Pulmonary artery endothelial cell (primary cell): ENCODE results near the gene BRD9. TPM values are rescaled to one million over a fixed set of nuclear protein-coding genes. Genes with fewer than 3 reads are reported as not detected.
"Not testable (repeated sequence)": the region's sequence is repeated elsewhere in the genome, so short reads cannot be mapped to it uniquely, and the experiment has no call there.

Experiments
- DNase-seq: peaks from one replicate; pipeline ENCODE4 v3.0.0-alpha.2; 2011; ENCODE audit warnings: low read depth, low spot score
- total RNA-seq: library from RNA; depleted of rRNA; stranded (reverse); fragments of >200 nt; gene quantifications from 2 replicates; pipeline ENCODE4 v1.2.3, GENCODE V29; 2014

The BRD9 gene
- total RNA-seq, 1 donor from 2014 or later: 50.6 TPM

DNA sequence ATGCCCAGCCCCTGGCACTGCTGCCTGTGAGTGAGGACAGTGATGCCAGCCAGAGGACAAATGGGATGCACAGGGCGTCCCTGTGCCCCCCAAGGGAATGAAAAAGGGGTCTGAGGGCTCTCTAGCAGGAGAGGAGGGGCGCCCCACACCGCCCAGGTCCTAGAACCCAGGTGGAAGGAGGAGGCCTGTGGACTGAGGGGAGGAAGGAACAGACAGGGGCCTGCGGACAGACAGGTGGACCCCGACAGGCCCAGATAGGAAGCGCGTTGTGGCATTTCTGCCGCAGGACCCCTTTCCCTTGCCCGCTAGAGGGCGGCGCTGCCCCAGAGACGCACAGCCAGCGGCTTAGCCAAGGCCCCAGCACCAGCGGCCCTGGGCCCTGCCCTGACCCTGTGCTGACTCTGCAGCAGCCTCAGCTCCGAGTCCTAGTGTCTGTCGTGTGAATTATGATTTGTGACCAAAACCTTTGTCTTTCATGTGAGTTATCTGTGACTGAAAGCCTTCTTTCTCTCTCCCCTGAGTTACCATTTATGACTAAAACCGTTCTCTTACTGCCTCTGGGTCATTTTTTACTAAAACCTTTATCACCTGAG lies 30.8 kb upstream of the BRD9 start:
- DNase-seq: no peak

DNA sequence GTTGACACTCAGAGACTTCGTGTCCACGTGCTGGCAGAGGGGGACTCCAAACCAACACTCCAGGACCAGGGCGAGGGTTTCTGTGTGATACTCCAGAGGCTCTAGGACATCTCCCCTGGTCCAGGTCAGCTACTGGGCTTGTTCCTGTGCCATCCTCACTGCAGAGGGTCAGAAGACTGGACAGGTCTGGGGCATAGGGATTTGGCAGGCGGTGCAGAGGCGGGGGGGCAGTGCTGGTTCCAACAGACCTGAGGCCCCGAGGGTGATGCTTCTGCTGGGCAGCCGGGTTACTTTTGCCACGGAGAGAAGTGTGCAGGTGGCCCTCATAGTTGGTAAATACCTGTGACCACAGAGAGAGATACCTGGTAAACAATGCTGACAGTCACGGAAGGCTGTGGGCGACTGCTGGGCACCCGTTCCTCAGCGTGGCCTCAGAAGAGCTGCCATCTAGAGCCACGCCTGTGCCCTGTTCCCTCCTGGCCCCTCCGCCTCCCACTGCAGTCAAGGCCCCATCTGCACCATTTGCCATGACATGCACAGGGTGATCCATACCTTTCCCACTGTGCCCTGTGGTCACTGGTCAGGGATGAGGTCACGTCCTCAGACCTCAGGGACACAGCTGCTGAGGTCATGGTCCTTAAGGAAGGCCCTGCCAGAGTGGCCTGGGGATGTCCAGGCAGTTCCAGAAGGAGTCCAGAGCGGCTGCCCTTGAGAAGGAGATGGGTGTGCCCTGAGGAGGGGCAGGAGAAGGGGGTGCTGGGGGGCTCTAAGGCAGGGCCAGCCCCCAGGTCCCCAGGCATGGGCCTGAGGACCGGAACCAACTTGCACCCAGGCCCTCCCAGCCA lies 30.1 kb upstream of the BRD9 start:
- DNase-seq: no peak

DNA sequence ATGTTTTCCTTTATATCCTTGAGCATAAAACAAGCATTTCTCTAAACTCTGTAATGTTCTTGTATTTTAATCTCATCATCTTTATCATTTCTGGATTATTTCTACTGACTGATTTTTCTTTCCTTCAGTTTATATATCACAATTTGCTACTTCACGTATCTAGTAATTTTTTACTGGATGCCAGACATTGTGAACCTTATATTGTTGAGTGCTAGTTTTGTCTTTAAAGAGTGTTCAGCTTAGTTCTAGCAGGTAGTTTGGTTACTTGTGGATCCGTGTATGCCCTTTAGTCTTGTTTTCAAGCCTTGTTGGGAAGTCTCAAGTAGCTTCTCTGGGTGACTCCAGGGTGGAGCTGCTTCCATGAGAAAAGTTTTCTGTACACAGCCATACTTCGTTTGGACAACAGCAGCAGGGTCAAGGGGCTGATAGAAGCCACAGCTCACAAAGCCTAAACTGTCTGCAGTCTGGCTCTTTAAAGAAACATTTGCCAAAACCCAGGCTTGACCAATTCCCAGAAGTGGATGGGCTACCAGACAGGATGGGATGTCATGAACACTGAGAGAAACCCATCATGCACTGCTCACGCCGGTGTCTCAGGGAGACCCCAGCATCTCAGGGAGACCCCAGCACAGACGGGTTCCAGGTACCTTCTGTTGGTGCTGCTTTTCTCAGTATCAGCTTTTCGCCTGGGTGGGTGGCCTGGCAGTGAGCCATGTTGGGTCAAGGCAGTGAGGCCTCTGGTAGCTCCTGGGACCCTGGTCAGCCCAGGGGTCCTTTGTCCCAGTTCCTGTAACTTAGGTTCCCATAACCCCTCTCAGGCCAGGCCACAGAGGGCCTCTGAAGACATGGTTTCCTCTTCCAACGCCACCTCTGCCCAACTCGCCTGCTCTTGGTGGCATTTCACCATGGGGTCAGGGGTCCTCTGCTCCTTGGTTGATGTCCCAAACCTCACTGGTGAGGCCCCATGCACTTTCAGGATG lies 29.1 kb upstream of the BRD9 start:
- no peak for DNase-seq

DNA sequence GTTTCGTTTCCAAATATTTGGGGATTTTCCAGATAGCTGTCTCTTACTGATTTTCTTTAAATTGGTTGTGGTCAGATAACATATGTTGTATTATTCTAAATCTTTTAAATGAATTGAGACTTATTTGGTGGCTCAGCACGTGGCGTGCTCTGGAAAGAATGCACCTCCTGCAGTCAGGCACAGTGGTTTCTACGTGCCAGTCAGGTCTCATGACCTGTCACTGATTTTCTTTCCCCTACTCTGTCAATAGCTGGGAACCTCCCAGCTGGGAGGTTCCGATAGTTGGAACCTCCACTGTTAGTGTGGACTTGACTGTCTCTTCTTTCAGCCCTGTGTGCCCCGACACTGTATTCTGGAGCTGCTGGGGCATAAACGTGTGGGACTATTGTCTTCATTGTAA lies 27.7 kb upstream of the BRD9 start:
- DNase-seq: no peak

DNA sequence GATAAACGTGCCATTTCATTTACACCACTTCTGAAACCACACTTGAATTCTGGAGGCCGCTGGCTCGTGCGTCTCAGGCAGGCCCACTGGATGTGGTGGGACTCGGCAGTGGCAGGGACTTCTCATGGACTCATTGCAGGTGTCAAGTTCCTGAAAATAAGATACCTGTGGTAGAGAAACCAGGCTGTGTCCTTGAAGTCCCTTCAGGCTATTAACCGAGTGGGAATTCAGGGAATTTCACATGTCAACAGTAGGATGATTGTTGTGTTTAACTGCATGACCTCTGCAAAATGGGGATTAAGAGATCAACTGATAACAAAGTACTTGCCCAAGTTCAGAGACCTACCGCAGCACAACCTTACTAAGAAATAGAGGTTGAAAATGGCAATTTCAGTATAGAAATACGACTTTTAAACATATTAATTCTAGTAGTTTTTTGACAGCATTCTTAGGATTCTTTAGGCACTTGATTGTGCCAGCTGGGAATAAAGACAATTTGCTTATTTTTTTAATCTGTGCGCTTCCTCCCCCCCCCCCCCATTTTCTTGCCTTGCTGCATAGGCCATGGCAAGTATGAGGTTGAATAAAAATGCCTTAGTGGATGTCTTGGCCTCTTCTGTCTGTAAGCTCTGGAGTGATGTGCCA lies 26.9 kb upstream of the BRD9 start:
- no peak for DNase-seq

DNA sequence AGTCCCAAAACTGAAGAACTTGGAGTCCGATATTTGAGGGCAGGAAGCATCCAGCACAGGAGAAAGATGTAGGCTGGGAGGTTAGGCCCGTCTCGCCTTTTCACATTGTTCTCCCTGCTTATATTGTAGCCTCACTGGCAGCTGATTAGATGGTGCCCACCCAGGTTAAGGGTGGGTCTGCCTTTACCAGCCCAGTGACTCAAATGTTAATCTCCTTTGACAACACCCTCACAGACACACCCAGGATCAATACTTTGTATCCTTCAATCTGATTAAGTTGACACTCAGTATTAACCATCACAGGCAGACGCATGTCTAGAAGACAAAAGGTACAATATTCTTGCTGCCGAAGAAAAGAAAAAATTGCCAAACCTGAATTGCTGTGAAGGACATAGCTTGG lies 26.1 kb upstream of the BRD9 start:
- not testable (repeated sequence) for DNase-seq

DNA sequence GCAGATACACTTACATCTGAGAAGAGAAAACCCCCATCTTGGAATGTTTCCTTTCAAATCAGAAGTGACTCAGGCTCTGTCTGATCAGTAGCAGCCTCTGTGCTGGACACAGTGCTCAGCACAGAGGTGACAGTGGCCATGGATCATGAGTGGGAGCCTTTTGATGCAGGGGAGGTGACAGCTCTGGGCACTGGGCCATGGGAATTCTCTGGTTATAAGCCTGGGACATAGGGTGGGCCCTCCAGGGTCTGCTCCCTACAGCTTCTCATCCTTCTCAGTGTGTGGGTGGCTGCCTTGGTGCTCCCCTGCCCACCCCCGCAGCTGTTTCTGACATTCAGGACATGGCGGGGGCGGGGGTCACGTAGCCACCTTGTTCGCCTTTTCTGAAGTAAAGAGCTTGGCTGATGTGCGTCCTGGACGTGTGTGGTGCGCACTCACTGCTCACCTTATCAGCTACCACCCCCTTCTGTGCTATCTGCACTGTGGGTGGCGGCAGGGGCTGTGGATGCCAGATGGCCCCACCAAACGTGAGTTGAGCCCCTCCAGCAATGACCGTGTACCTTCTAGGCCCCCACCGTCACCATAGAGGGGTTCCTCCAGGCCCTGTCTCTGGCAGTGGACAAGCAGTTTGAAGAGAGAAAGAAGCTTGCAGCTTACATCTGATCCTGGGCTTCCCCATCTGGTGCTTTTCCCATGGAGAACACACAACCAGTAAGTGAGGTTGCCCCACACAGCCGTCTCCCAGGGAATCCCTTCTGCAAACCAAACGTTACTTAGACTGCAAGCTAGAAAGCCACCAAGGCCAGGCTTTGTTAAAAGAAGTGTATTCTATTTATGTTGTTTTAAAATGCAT lies 24.1 kb upstream of the BRD9 start:
- DNase-seq: no peak

DNA sequence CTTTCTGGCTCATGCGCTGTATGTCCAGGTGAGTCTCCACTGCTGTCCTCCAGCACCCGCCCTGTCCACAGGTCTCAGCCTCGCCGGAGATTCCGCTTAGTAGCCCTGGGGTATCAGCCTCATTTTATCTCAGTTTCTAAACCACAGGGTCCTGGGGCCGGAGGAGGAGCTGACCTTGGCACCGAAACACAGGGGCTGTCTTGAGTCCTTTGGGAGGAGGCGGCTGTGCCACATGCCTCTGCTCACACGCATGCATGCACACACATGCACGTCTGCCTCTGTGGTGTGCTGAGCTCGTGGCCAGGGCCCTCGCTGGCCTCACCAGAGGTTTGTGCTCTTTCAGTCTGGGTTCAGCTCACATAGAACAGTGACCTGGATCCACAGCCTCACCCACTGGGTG lies 23.3 kb upstream of the BRD9 start:
- no peak for DNase-seq

DNA sequence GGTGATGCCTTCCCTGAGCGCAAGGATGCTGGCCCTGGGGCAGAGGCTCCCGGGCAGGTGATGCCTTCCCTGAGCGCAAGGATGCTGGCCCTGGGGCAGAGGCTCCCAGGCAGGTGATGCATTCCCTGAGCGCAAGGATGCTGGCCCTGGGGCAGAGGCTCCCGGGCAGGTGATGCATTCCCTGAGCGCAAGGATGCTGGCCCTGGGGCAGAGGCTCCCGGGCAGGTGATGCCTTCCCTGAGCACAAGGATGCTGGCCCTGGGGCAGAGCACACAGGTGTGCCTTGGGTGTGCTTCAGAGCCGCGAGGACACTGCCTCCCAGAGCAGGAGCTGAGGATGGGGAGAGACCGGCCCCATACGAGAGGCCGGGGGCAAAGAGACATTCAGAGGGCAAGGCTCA lies 22.7 kb upstream of the BRD9 start:
- not testable (repeated sequence) for DNase-seq

DNA sequence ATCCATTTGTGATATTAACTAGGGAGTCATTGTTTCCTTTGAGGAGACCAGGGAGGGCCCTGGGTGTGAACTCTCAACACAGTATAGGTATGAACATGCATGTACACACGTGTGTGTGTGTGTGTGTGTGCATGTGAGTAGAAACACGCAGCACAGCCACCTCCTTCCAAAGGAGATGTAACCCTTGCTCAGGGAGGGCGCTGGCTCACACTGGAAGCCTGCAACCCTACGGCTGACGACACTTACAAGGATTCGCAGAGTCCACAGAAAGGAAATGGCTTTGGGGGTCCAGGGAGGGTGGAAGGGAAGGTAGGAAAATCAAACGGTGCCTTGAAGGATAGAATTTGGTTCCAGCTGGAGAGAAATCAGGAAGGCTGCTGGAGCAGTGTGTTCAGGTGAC lies 22.0 kb upstream of the BRD9 start:
- no peak for DNase-seq

DNA sequence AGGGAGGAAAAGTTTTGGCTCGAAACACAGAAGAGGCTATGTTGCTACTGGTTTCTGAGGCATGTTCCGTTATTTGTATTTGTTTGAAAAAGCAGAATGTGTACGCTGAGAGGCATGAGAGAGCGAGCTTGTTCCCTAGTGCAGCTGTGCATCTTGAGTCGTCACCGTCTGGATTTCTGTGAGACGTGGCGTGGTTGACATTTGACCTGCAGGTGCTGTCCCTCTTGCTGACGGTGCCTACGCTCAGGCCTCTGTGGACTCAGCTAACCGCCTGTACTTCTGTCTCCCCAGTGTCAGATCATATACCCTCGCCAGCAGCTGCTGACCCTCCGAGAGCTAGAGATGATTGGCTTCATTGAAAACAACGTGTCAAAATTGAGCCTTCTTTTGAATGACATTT lies 21.6 kb upstream of the BRD9 start:
- no peak for DNase-seq

DNA sequence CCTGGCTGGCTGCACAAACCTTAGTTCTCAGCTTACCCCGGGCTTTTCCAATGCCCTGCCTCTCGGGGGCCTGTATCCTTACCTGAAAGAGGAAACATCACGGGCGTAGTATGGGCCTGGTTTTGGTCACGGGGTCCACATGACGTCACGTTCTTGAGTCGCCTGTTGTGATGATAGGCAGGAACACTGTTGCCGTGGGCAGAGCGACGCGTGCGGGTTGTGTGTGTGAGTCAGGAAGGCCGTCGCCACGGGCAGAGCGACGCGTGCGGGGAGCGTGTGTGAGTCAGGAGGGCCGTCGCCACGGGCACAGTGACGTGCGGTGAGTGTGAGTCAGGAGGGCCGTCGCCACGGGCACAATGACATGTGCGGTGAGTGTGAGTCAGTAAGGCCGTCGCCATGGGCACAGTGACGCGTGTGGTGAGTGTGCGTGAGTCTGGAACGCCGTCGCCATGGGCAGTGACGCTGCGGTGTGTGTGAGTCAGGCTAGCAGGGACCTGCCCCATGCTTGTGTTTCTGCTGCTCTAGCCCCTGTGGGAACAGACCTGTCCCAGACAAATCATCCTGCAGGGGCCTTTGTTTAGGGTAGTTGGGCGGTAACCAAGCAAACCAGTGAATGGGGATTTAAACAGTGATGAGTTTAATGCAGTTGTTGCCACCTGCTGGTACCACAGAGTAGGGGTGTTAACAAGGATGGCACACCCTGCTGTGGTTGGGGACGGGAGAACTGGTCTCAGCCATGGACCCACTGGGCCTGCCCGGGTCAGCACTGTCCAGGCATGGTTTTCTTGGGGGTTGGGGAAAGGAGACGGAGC lies 19.9 kb upstream of the BRD9 start:
- peak; percentile 66 for DNase-seq

DNA sequence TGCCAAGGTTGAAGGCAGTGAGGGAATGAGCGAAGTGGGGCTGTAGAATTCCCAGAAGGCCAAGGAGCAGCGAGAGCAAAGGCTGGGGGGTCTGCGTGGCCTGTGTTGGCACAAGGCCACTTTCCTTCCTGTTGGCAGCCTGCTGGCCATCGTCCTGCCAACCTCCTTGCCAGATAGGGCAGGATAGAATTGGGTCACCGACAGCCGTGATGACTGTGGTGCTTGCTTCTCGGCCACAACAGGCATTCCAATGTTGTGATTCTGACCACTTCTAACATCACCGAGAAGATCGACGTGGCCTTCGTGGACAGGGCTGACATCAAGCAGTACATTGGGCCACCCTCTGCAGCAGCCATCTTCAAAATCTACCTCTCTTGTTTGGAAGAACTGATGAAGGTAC lies 19.0 kb upstream of the BRD9 start:
- DNase-seq: no peak

DNA sequence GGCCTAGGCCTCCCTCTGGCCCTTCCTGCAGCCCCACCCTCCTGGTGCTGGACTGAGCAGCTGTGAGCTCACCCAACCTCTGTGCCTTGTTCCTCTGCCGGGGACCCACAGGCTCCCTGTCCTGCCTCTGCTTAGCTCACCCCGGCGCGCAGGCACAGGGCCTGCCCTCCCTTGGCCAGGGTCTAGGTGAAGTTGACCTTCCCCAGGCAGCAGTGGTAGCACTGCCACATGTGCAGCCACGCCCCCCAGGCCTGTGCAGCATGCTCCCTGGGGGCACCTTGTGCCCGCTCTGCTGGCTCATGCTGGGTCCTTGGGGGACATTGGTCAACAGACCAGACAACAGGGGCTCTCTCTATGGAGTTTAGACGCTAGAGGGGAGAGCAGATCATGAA lies 18.2 kb upstream of the BRD9 start:
- no peak for DNase-seq

DNA sequence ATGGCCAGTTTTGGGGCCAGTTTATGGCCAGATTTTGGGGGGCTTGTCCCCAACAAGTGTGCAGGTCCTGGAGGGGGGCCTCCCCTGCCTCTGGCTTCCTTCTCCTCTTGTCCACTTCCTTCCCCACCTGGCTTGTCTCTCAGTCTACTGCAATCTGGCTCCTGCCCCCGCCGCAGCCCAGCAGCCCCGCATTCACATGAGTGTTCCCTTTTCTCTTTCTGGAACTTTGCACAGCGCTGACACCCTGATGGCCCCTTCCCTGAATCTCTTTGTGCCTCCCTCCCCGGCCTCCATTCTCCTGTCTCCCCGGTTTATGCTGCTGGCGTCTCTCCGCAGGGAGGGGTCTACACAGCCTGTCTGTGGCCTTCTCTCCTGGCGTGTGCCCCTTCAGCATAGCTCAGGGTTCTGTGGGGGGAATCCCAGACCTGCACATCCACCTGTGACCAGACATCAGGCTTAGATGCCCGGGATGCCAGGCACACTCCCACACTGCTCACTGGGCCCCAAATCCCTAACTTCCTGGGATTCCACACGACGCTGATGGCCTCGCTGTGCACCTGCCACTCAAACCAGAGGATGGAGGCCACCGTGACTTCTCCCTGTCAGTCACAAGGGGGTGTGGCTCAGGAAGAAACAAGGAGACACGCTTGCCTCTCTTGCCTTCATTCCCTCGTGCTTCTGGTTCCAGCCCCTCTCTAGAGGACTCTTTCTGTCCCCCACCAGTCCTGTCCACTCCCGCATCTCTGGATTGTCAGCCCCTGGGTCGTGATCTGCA lies 17.6 kb upstream of the BRD9 start:
- no peak for DNase-seq

DNA sequence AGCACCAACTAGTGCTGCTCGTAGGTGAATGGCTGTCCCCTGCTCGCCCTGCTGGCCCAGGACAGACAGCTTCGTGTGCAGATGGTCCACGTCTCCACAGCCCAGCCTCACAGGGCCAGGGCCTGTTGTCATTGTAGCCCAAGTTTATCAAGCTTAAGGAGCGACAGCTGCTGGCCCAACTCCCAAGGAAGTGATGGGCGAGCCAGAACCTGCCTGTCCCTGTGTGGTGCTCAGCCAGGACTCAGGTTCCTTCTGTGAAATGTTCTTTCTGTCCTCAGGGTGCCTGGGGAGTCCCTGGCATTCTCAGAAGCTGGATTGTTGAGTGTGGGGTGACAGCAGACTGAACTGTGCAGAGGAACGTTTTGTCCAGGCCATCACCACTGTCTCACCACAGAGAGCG lies 16.5 kb upstream of the BRD9 start:
- no peak for DNase-seq

DNA sequence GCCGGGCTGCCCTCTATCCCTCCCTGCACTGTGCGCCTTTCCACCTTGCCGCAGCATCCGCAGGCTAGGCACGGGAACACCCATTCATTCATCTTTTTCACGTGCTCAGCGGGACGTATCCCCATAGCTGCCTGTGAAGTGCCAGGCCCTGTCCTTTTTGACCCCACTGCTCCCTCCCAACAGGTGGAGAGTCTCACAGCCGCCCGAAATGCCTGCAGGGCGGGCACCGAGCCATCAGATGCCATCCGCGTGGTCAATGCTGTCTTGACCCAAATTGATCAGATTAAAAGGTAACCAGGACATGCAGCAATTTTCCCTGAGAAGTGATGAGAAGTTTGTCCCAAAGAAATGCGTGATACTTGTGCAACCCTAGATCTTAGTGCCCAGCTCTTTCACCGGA lies 15.6 kb upstream of the BRD9 start:
- no peak for DNase-seq

DNA sequence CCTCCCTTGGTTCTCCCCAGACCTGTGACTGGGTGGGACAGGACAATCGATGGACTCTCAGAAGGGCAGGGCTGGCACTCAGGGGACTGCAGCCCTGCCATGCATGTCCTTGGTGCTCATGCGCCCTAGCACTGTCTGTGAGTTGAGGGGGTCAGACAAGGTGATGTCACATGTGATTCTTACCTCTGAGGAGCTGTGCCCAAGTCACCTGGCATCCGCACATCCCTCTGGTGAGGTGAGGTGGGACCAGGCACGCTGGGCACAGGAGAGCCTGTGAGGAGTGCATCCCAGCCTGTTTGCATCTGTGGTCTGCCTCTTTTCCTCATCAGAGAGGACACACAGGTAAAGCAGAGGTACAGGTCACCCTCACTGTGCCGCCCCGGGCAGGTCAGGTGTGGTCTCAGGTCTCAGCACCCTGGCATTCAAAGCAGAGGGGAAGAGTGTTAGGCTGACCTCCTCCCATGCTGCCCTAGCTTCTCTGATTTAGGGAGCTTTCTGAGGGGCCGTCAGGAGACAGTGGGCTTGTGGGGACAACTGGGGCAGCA lies 14.8 kb upstream of the BRD9 start:
- DNase-seq: no peak

DNA sequence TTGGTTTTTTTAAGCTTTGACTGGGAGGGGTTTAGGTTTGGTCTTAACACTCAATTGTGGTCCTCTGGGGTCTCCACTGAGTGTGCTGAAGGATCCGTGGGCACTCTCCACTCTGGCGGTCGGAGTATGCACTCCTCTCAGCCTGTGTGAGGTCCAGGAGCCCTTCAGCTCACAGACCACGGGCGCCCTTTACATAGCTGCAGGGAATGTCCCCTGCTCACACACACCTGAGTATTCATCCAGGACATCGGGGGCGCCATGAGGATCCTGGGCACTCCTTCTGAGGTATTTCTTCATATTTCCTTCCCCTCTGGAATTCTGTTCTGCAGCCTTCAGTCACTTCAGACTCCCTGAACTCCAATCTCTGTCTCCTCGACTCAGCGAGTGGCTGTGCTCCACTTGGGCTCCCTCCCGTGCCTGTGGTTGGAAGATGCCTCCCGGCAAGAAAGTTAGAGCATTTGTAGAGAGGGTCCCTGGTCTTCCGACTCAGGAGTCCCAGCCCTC lies 12.6 kb upstream of the BRD9 start:
- DNase-seq: no peak
